H9 (cell line): ENCODE results near the gene TMEM156. TPM values are rescaled to one million over a fixed set of nuclear protein-coding genes. Genes with fewer than 3 reads are reported as not detected.

ENCODE experiments used
- DNase-seq: peaks from one replicate; pipeline ENCODE4 v3.0.0-alpha.2; 2017
- H2AFZ ChIP-seq: one replicate; pipeline ENCODE4 v1.6.1; 2013; ENCODE audit warnings: mild to moderate bottlenecking, low read length, control low read depth, moderate library complexity
- H2AK5ac ChIP-seq: 2 replicates; pipeline ENCODE4 v1.6.1; 2013; ENCODE audit warnings: low read length, control low read depth, mixed read lengths; ENCODE audit not compliant: insufficient read length
- H2BK120ac ChIP-seq: one replicate; pipeline ENCODE4 v1.6.1; 2013; ENCODE audit warnings: low read depth, mild to moderate bottlenecking, low read length, control low read depth, inconsistent platforms; ENCODE audit not compliant: poor library complexity, severe bottlenecking
- H2BK12ac ChIP-seq: 2 replicates; pipeline ENCODE4 v1.6.1; 2013; ENCODE audit warnings: low read length, control low read depth, mixed read lengths, low read depth; ENCODE audit not compliant: insufficient read length
- H2BK15ac ChIP-seq: 2 replicates; pipeline ENCODE4 v1.6.1; 2013; ENCODE audit warnings: low read depth, low read length, control low read depth
- H2BK20ac ChIP-seq: one replicate; pipeline ENCODE4 v1.6.1; 2013; ENCODE audit warnings: low read depth, mild to moderate bottlenecking, low read length, control low read depth, inconsistent platforms; ENCODE audit not compliant: poor library complexity, severe bottlenecking
- H2BK5ac ChIP-seq: 2 replicates; pipeline ENCODE4 v1.6.1; 2013; ENCODE audit warnings: low read length, control low read depth, mixed read lengths; ENCODE audit not compliant: insufficient read length
- H3K14ac ChIP-seq: 2 replicates; pipeline ENCODE4 v1.6.1; 2013; ENCODE audit warnings: low read length, control low read depth; ENCODE audit not compliant: insufficient read depth
- H3K18ac ChIP-seq: 2 replicates; pipeline ENCODE4 v1.6.1; 2013; ENCODE audit warnings: low read depth, mild to moderate bottlenecking, mixed read lengths, low read length, control low read depth; ENCODE audit not compliant: insufficient read length
- H3K23ac ChIP-seq: 2 replicates; pipeline ENCODE4 v1.6.1; 2013; ENCODE audit warnings: low read length, control low read depth, mixed read lengths, low read depth; ENCODE audit not compliant: insufficient read length
- H3K23me2 ChIP-seq: 2 replicates; pipeline ENCODE4 v1.6.1; 2013; ENCODE audit warnings: low read depth, mild to moderate bottlenecking, mixed read lengths, low read length, control low read depth; ENCODE audit not compliant: insufficient read length, poor library complexity, severe bottlenecking
- H3K27ac ChIP-seq: 2 replicates; pipeline ENCODE4 v1.5.1; 2013; ENCODE audit warnings: low read length, control low read depth, mixed read lengths, low read depth; ENCODE audit not compliant: insufficient read length
- H3K27me3 ChIP-seq: 2 replicates; pipeline ENCODE4 v1.6.1; 2013; ENCODE audit warnings: low read length, control low read depth, inconsistent platforms; ENCODE audit not compliant: insufficient read depth
- H3K4ac ChIP-seq: 2 replicates; pipeline ENCODE4 v1.6.1; 2013; ENCODE audit warnings: low read depth, mild to moderate bottlenecking, control low read depth, inconsistent platforms, low read length, moderate library complexity
- H3K4me1 ChIP-seq: 2 replicates; pipeline ENCODE4 v1.6.1; 2013; ENCODE audit warnings: low read length, control low read depth, inconsistent platforms; ENCODE audit not compliant: insufficient read depth
- H3K4me2 ChIP-seq: 2 replicates; pipeline ENCODE4 v1.6.1; 2013; ENCODE audit warnings: low read length, control low read depth, mixed read lengths; ENCODE audit not compliant: insufficient read length, insufficient read depth
- H3K56ac ChIP-seq: 2 replicates; pipeline ENCODE4 v1.6.1; 2013; ENCODE audit warnings: low read depth, mild to moderate bottlenecking, mixed read lengths, low read length, control low read depth; ENCODE audit not compliant: insufficient read length
- H3K79me1 ChIP-seq: 2 replicates; pipeline ENCODE4 v1.6.1; 2013; ENCODE audit warnings: low read depth, mild to moderate bottlenecking, moderate library complexity, low read length, control low read depth, inconsistent platforms; ENCODE audit not compliant: insufficient read depth, poor library complexity, severe bottlenecking
- H3K79me2 ChIP-seq: 2 replicates; pipeline ENCODE4 v1.6.1; 2013; ENCODE audit warnings: low read length, control low read depth, inconsistent platforms; ENCODE audit not compliant: insufficient read depth
- H3K9ac ChIP-seq: 2 replicates; pipeline ENCODE4 v1.6.1; 2013; ENCODE audit warnings: low read length, control low read depth, mixed read lengths; ENCODE audit not compliant: insufficient read length; ENCODE audit errors: extremely low read depth
- H3K9me3 ChIP-seq: one replicate; pipeline ENCODE4 v1.6.1; 2013; ENCODE audit warnings: low read depth, low read length, inconsistent platforms; ENCODE audit not compliant: control insufficient read depth
- H3T11ph ChIP-seq: one replicate; pipeline ENCODE4 v1.6.1; 2013; ENCODE audit warnings: mild to moderate bottlenecking, low read length, control low read depth, inconsistent platforms
- H4K20me1 ChIP-seq: one replicate; pipeline ENCODE4 v1.6.1; 2013; ENCODE audit not compliant: control insufficient read depth, insufficient read length, insufficient read depth
- H4K5ac ChIP-seq: 2 replicates; pipeline ENCODE4 v1.6.1; 2013; ENCODE audit warnings: low read depth, mild to moderate bottlenecking, mixed read lengths, low read length, control low read depth; ENCODE audit not compliant: insufficient read length
- H4K8ac ChIP-seq: replicated peaks from 2 replicates; pipeline ENCODE4 v1.6.1; 2013; ENCODE audit warnings: low read length, control low read depth, mixed read lengths, low read depth; ENCODE audit not compliant: insufficient read length
- H4K91ac ChIP-seq: 2 replicates; pipeline ENCODE4 v1.6.1; 2013; ENCODE audit warnings: low read depth, mild to moderate bottlenecking, moderate library complexity, mixed read lengths, low read length, control low read depth; ENCODE audit not compliant: insufficient read length
- H3K27ac Mint-ChIP-seq, 3 experiments: 2 replicates in 2 of 3; 3 replicates in 1 of 3; pipeline ENCODE4 v1.8.0; 2020 to 2021; ENCODE audit warnings: mixed read lengths in 3 of 3, mild to moderate bottlenecking in 1 of 3, moderate library complexity in 1 of 3
- H3K27me3 Mint-ChIP-seq: 2 replicates; pipeline ENCODE4 v1.8.0; 2021; ENCODE audit warnings: low read depth, mild to moderate bottlenecking, moderate library complexity, mixed read lengths
- H3K36me3 Mint-ChIP-seq, 3 experiments: 2 replicates in 2 of 3; 3 replicates in 1 of 3; pipeline ENCODE4 v1.8.0; 2020 to 2021; ENCODE audit warnings: low read depth in 3 of 3, mixed read lengths in 3 of 3; ENCODE audit not compliant: insufficient read depth in 1 of 3
- H3K4me1 Mint-ChIP-seq, 2 experiments: 2 replicates each; pipeline ENCODE4 v1.8.0; 2020; ENCODE audit warnings: mixed read lengths in 2 of 2
- H3K4me3 Mint-ChIP-seq, 2 experiments: 2 replicates in 1 of 2; 3 replicates in 1 of 2; pipeline ENCODE4 v1.8.0; 2020 to 2021; ENCODE audit warnings: mild to moderate bottlenecking in 2 of 2, mixed read lengths in 2 of 2, moderate library complexity in 1 of 2
- H3K9me3 Mint-ChIP-seq, 2 experiments: 2 replicates in 1 of 2; 3 replicates in 1 of 2; pipeline ENCODE4 v1.8.0; 2020; ENCODE audit warnings: mild to moderate bottlenecking in 2 of 2, mixed read lengths in 2 of 2, moderate library complexity in 1 of 2
- CTCF ChIP-seq: fragments of 200-600 bp; sonication (generic); conservative IDR thresholded peaks from 3 replicates; pipeline ENCODE4 v1.8.0; 2021; ENCODE audit warnings: antibody characterized with exemption, mild to moderate bottlenecking
- WGBS: extraction: QIAGEN DNeasy Blood & Tissue Kit; methylation state at CpG from one replicate; pipeline ENCODE4 v1.1.7; 2013; ENCODE audit warnings: missing lambda C conversion rate, low lambda C conversion rate, mixed read lengths; ENCODE audit not compliant: insufficient read length; ENCODE audit errors: extremely low coverage; 5-methylcytosine and 5-hydroxymethylcytosine counted together
- total RNA-seq: library from RNA; stranded (reverse); gene quantifications from 2 replicates; pipeline ENCODE4 v1.2.1, GENCODE V29; 2021

The TMEM156 gene
- total RNA-seq, 1 experiment from 2014 or later: not detected

GRCh38 chr4:38979511-38980230 lies 52.5 kb downstream of the TMEM156 start:
- no peak overlapping the region for H3K18ac ChIP-seq
- no peaks in the 10 kb centered on the region; the same call in 1 of the 2 replicates for H3K27me3 Mint-ChIP-seq
- H3K23ac ChIP-seq: no peak overlapping the region
- no peaks in the 10 kb centered on the region for H3K27me3 ChIP-seq
- no peak overlapping the region for H3K4me2 ChIP-seq
- no peaks in the 10 kb centered on the region for H3K23me2 ChIP-seq
- H3K56ac ChIP-seq: no peak overlapping the region
- H4K8ac ChIP-seq: no peak overlapping the region
- H2BK120ac ChIP-seq: no peak overlapping the region
- no peaks in the 10 kb centered on the region for H3K79me2 ChIP-seq
- H3K14ac ChIP-seq: no peak overlapping the region
- H3K9ac ChIP-seq: no peak overlapping the region
- no peak overlapping the region for H2AK5ac ChIP-seq
- no peaks in the 10 kb centered on the region; the same call in 1 of the 2 replicates for H3K4me1 ChIP-seq
- no peak overlapping the region for H3K4me3 Mint-ChIP-seq
- DNase-seq: no peak
- H2BK5ac ChIP-seq: no peak overlapping the region
- H4K5ac ChIP-seq: no peak overlapping the region
- no peaks in the 10 kb centered on the region for H3K79me1 ChIP-seq
- no peak overlapping the region for H3K27ac Mint-ChIP-seq
- H2BK12ac ChIP-seq: no peak overlapping the region
- H2BK20ac ChIP-seq: no peak overlapping the region
- H2AFZ ChIP-seq: no peak overlapping the region
- H3K4me1 Mint-ChIP-seq: peaks cover 3 to 9% of the 10 kb centered on the region in 2 experiments
- H3K4ac ChIP-seq: no peak overlapping the region
- H3K27ac ChIP-seq: no peak overlapping the region
- H4K91ac ChIP-seq: no peak overlapping the region
- no peak for TF ChIP-seq CTCF
- no peak overlapping the region for H3T11ph ChIP-seq
- H3K36me3 Mint-ChIP-seq: no peaks in the 10 kb centered on the region
- H2BK15ac ChIP-seq: no peak overlapping the region
- H3K9me3 ChIP-seq: no peaks in the 10 kb centered on the region
- no peaks in the 10 kb centered on the region for H3K9me3 Mint-ChIP-seq
- H4K20me1 ChIP-seq: no peaks in the 10 kb centered on the region
- no CpG with 5 or more reads among the region's 3 CpGs for WGBS
